CD14-positive monocyte (primary cell): ENCODE results near the gene RNF130. TPM values are rescaled to one million over a fixed set of nuclear protein-coding genes. Genes with fewer than 3 reads are reported as not detected.
A peak's percentile ranks its signal among the peaks of the same experiment; 100 is the strongest.

Experiments used
- DNase-seq, 3 donors: peaks; one replicate each; pipeline ENCODE4 v3.0.0-alpha.2; 2011 to 2022
- H2AFZ ChIP-seq: 2 replicates; pipeline ENCODE4 v1.6.0; 2012; ENCODE audit warnings: mild to moderate bottlenecking, low read depth, low read length, inconsistent platforms; ENCODE audit not compliant: insufficient read depth, poor library complexity, severe bottlenecking
- H3K27ac ChIP-seq, 2 donors: 1 replicate in 1 of 2; 2 replicates in 1 of 2; pipeline ENCODE4 v1.5.1; 2012 to 2013; ENCODE audit warnings: low read length in 2 of 2, control low read depth in 1 of 2, inconsistent platforms in 1 of 2, low read depth in 1 of 2, mild to moderate bottlenecking in 1 of 2
- H3K27me3 ChIP-seq, 2 donors: one replicate each; pipeline versions ENCODE4 v1.6.0 to v1.6.1; 2011 to 2013; ENCODE audit warnings: low read length in 2 of 2; ENCODE audit not compliant: control insufficient read depth in 2 of 2, insufficient read depth in 2 of 2
- H3K36me3 ChIP-seq, 2 donors: replicated peaks in 1 of 2; 1 replicate in 1 of 2; 2 replicates in 1 of 2; pipeline versions ENCODE4 v1.5.1 to v1.6.1; 2012 to 2013; ENCODE audit warnings: low read length in 2 of 2, control low read depth in 1 of 2, inconsistent platforms in 1 of 2, mild to moderate bottlenecking in 1 of 2; ENCODE audit not compliant: insufficient read depth in 2 of 2, control insufficient read depth in 1 of 2
- H3K4me1 ChIP-seq, 2 donors: 1 replicate in 1 of 2; 2 replicates in 1 of 2; pipeline versions ENCODE4 v1.5.1 to v1.6.1; 2012 to 2013; ENCODE audit warnings: low read length in 2 of 2, control low read depth in 1 of 2, inconsistent platforms in 1 of 2, mild to moderate bottlenecking in 1 of 2, moderate library complexity in 1 of 2; ENCODE audit not compliant: insufficient read depth in 2 of 2, control insufficient read depth in 1 of 2
- H3K4me2 ChIP-seq: replicated peaks from 2 replicates; pipeline ENCODE3; 2012; ENCODE audit warnings: low read length, moderate library complexity, mild to moderate bottlenecking; ENCODE audit not compliant: poor library complexity, severe bottlenecking; ENCODE audit errors: extremely low read depth
- H3K4me3 ChIP-seq, 3 experiments: fragments of 200-600 bp in 1 of 3; sonication (generic) in 1 of 3; replicated peaks in 1 of 3; 1 replicate in 2 of 3; 2 replicates in 1 of 3; pipeline ENCODE4 v1.5.1; 2011 to 2013; ENCODE audit warnings: low read length in 3 of 3, mild to moderate bottlenecking in 3 of 3, control low read depth in 2 of 3, low read depth in 2 of 3, inconsistent platforms in 1 of 3, moderate library complexity in 1 of 3
- H3K79me2 ChIP-seq: 2 replicates; pipeline ENCODE4 v1.6.0; 2012; ENCODE audit warnings: mild to moderate bottlenecking, control low read depth, inconsistent platforms, low read length, moderate library complexity; ENCODE audit not compliant: insufficient read depth
- H3K9ac ChIP-seq: 2 replicates; pipeline ENCODE4 v1.6.0; 2017; ENCODE audit warnings: low read length, mild to moderate bottlenecking; ENCODE audit not compliant: insufficient read depth, poor library complexity, severe bottlenecking
- H3K9me3 ChIP-seq, 2 donors: replicated peaks in 1 of 2; 1 replicate in 1 of 2; 2 replicates in 1 of 2; pipeline versions ENCODE4 v1.5.1 to v1.6.1; 2012 to 2013; ENCODE audit warnings: low read length in 2 of 2, control low read depth in 1 of 2; ENCODE audit not compliant: control insufficient read depth in 1 of 2, insufficient read depth in 1 of 2
- H4K20me1 ChIP-seq: 2 replicates; pipeline ENCODE4 v1.6.0; 2012; ENCODE audit warnings: mild to moderate bottlenecking, low read length, control low read depth, moderate library complexity; ENCODE audit not compliant: insufficient read depth
- H3K27ac Mint-ChIP-seq, 7 donors: one replicate each; pipeline ENCODE4 v1.8.0; 2020; ENCODE audit warnings: mild to moderate bottlenecking in 7 of 7, mixed read lengths in 7 of 7, moderate library complexity in 6 of 7, inconsistent platforms in 2 of 7
- H3K27me3 Mint-ChIP-seq, 3 donors: one replicate each; pipeline ENCODE4 v1.8.0; 2021 to 2022; ENCODE audit warnings: low read depth in 3 of 3, mild to moderate bottlenecking in 3 of 3, mixed read lengths in 3 of 3, moderate library complexity in 3 of 3, inconsistent platforms in 1 of 3
- H3K36me3 Mint-ChIP-seq, 2 donors: one replicate each; pipeline ENCODE4 v1.8.0; 2020; ENCODE audit warnings: mixed read lengths in 2 of 2, inconsistent platforms in 1 of 2, mild to moderate bottlenecking in 1 of 2
- H3K4me1 Mint-ChIP-seq: one replicate; pipeline ENCODE4 v1.8.0; 2020; ENCODE audit warnings: mild to moderate bottlenecking, mixed read lengths
- H3K4me3 Mint-ChIP-seq, 2 donors: one replicate each; pipeline ENCODE4 v1.8.0; 2020; ENCODE audit warnings: mild to moderate bottlenecking in 2 of 2, mixed read lengths in 2 of 2, moderate library complexity in 1 of 2
- H3K9me3 Mint-ChIP-seq, 7 donors: one replicate each; pipeline ENCODE4 v1.8.0; 2020 to 2022; ENCODE audit warnings: mixed read lengths in 7 of 7, mild to moderate bottlenecking in 6 of 7, moderate library complexity in 6 of 7, inconsistent platforms in 2 of 7
- CTCF ChIP-seq: fragments of 200-600 bp; IDR thresholded peaks from one replicate; pipeline ENCODE4 v1.8.0; 2022; ENCODE audit warnings: antibody characterized with exemption, mild to moderate bottlenecking
- WGBS: methylation state at CpG from one replicate; pipeline ENCODE4 v1.1.5; 2013; ENCODE audit warnings: missing lambda C conversion rate; ENCODE audit not compliant: insufficient coverage; 5-methylcytosine and 5-hydroxymethylcytosine counted together
- intact Hi-C, 2 donors: fragments of 100-400 bp; cut with micrococcal nuclease; formaldehyde crosslinking; loops; one replicate each; pipeline versions ENCODE4 v1.15.0 to v1.15.1; 2023
- polyA plus RNA-seq, 3 donors: library from polyadenylated mRNA; depleted of rRNA in 1 of 3; unstranded in 2 of 3; stranded (reverse) in 1 of 3; fragments of 300-500 nt in 2 of 3; fragments of >200 nt in 1 of 3; fragmentation: Illumina TruSeq in 2 of 3; gene quantifications; 1 replicate in 2 of 3; 2 replicates in 1 of 3; pipeline ENCODE4 v1.2.3, GENCODE V29; 2012 to 2021

RNF130 gene
- polyA plus RNA-seq, 3 donors: 294 to 439 (median 376) TPM

GRCh38 chr5:179912951-179913350, 158.6 kb downstream of the RNF130 start:
- peak overlapping the region; percentile 32 for H2AFZ ChIP-seq
- H3K4me3 ChIP-seq: no peak overlapping the region
- TF ChIP-seq CTCF: no peak
- no peaks in the 10 kb centered on the region for H3K9me3 ChIP-seq
- WGBS: 77% methylated on average over 15 of the region's 19 CpGs
- H3K36me3 ChIP-seq: no peaks in the 10 kb centered on the region
- H3K79me2 ChIP-seq: no peaks in the 10 kb centered on the region
- no peaks in the 10 kb centered on the region for H4K20me1 ChIP-seq
- no peak overlapping the region for H3K9ac ChIP-seq
- DNase-seq: no peak
- intact Hi-C loops: loop anchor here in 1 of 2 donors (5.0 kb wide), 1 partner anchor 44 kb away; no protein-coding TSS in a partner anchor
- H3K9me3 Mint-ChIP-seq: peaks cover 0 to 2% (median 0%) of the 10 kb centered on the region in 7 donors
- peaks cover 44% of the 10 kb centered on the region for H3K4me1 Mint-ChIP-seq
- no peaks in the 10 kb centered on the region for H3K27me3 ChIP-seq
- H3K4me2 ChIP-seq: no peak overlapping the region
- peaks cover 41 to 55% of the 10 kb centered on the region in 2 donors for H3K4me1 ChIP-seq
- no peak overlapping the region for H3K4me3 Mint-ChIP-seq
- H3K36me3 Mint-ChIP-seq: no peaks in the 10 kb centered on the region
- peak overlapping the region; percentile 18 to 96 (median 94) for H3K27ac Mint-ChIP-seq
- peak overlapping the region; percentile 82 to 94 for H3K27ac ChIP-seq
- peaks cover 0 to 2% (median 0%) of the 10 kb centered on the region in 3 donors for H3K27me3 Mint-ChIP-seq

- H3K27me3 ChIP-seq: no peaks in the 10 kb centered on the region
- Mint-ChIP-seq H3K9me3 (peaks cover 0 to 2% (median 0%) of the 10 kb centered on the region in 7 donors), H3K27ac (peak overlapping the region in 2 of 7 donors; percentile 70 to 95), H3K36me3 (no peaks in the 10 kb centered on the region), H3K4me3 (no peak overlapping the region), H3K27me3 (peaks cover 0 to 2% (median 0%) of the 10 kb centered on the region in 3 donors), H3K4me1 (peaks cover 40% of the 10 kb centered on the region)
- no peak overlapping the region for H3K4me2 ChIP-seq
- H3K4me3 ChIP-seq: no peak overlapping the region
- intact Hi-C loops: loop anchor here in 1 of 2 donors (5.0 kb wide), 1 partner anchor 45 kb away; no protein-coding TSS in a partner anchor
- H3K36me3 ChIP-seq: no peaks in the 10 kb centered on the region
- peaks cover 38 to 52% of the 10 kb centered on the region in 2 donors for H3K4me1 ChIP-seq
- no peak overlapping the region for H3K9ac ChIP-seq
- no peaks in the 10 kb centered on the region for H3K79me2 ChIP-seq
- TF ChIP-seq CTCF: no peak
- H2AFZ ChIP-seq: no peak overlapping the region
- H4K20me1 ChIP-seq: no peaks in the 10 kb centered on the region
- no peak for DNase-seq
- no peak overlapping the region for H3K27ac ChIP-seq
- no peaks in the 10 kb centered on the region for H3K9me3 ChIP-seq
- WGBS: 69% methylated on average over 3 of the region's 7 CpGs
These were observed 159.2 kb downstream of the RNF130 start for GRCh38 chr5:179912386-179912785.
